ENCODE data around the gene ARSG.

- no peak for TF ChIP-seq ZNF586 (CRISPR knock-in tag; conservative IDR thresholded peaks at IDR 0.05)
- no peak for TF ChIP-seq KHSRP (IDR thresholded peaks at IDR 0.05)
- TF ChIP-seq SMAD3 (CRISPR knock-in tag; conservative IDR thresholded peaks at IDR 0.05), result no peak
- no peak for TF ChIP-seq EHMT2 (IDR thresholded peaks at IDR 0.05)
- TF ChIP-seq JUND (IDR thresholded peaks at IDR 0.05; ENCODE audit: borderline replicate concordance, low read depth, low read length), result no peak
- no peak for TF ChIP-seq JUND (tag; IDR thresholded peaks at IDR 0.05; ENCODE audit: borderline replicate concordance, low read depth, low read length)
- TF ChIP-seq ZNF449 (CRISPR knock-in tag; IDR thresholded peaks at IDR 0.05), result no peak
These were observed 33.5 kb downstream of the ARSG start for GRCh38 chr17:68324654-68325336.
